ENCODE results near the gene ATP5F1B. TPM values are rescaled to one million over a fixed set of nuclear protein-coding genes. Genes with fewer than 3 reads are reported as not detected.
A peak's percentile ranks its signal among the peaks of the same experiment; 100 is the strongest.

Gene ATP5F1B
- total RNA-seq, 4 donors from 2014 or later, result 323 to 838 (median 466) TPM

DNA sequence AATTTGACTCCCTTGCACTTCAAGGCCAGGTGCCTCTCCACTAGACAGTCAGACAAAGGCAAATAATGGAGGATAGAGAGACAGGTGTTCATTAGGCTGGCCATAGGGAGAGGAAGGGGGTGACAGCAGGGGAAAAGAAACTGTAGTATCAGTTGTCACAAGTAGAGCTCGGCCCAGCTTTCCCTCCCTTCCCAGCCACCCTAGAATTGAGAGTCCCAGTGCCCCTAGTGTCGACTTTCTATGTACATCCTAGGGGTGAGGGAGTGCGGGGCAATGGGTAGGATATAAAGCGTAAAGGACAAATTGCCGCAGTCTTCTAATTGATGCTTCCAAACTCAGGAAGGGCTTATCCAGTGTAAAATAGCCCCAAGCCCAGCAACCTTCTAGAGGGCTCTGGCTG is 54.7 kb downstream of the ATP5F1B start:
- TF ChIP-seq CTCF (IDR thresholded peaks at IDR 0.05; ENCODE audit: low read depth), result no peak

DNA sequence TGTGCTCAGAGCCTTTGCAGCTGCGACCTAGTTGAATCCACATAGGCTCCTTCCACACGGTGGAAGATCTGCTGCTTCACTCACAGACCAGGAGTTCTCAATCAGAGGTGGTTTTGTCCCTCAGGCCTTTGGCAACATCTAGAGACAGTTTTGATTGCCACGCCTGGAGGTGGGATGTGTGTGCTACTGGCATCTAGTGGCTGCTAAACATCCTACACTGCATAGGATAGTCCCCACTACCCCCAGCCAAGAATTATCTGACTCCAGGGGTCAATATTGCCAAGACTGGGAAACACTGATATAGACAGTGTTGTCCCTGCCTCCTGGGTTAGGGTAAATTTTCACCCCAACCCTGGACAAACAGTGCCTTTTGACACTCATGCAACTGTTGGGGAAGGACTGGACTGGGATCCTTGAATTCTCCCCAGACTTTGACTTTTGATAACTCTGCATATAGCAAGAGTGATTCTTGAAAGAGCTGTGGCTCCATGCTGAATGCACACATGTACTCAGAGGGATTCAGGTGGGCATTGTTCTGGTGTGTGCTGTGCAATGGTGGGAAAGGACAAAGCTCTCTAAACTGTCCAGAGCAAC is 55.5 kb downstream of the ATP5F1B start:
- no peak for TF ChIP-seq CTCF (IDR thresholded peaks at IDR 0.05; ENCODE audit: low read depth)

- no peak for TF ChIP-seq CTCF (IDR thresholded peaks at IDR 0.05; ENCODE audit: low read depth)
Observed at GRCh38 chr12:56589783-56590182, 56.0 kb downstream of the ATP5F1B start.

Small RNA genes within 50 kb of the gene (small RNA-seq; reads per million reads assigned to genes)
- gene RN7SL809P (not detected), gene RNU6-343P (not detected), gene SNORD59A (28,311 reads per million, percentile 100 among the genes with 10 or more reads in this experiment)

Other genes starting within 250 kb of the ATP5F1B start
- gene TIMELESS, start 196.6 kb downstream of the ATP5F1B start, total RNA-seq, result 1 to 10 TPM; 3.1 to 8.3 (median 4.8) TPM
- not detected for gene MIP, start 191.3 kb downstream of the ATP5F1B start, total RNA-seq
- gene SPRYD4, start 177.4 kb downstream of the ATP5F1B start, total RNA-seq, result 1 to 10 TPM; 1.5 to 3.2 (median 1.8) TPM
- 1 to 10 TPM in 2 of 4 donors, not detected in 2; 1.8 to 3.2 TPM for gene GLS2, start 157.8 kb downstream of the ATP5F1B start, total RNA-seq
- 10 to 100 TPM; 22.0 to 49.5 (median 33.0) TPM for gene RBMS2, start 124.2 kb downstream of the ATP5F1B start, total RNA-seq
- 100 to 1,000 TPM in 1 of 4 donors, 10 to 100 TPM in 3; 61.9 to 172 (median 82.3) TPM for gene BAZ2A, start 15.7 kb downstream of the ATP5F1B start, total RNA-seq
- 100 to 1,000 TPM in 2 of 4 donors, 10 to 100 TPM in 2; 87.4 to 145 (median 96.2) TPM for gene PTGES3, start 42.3 kb upstream of the ATP5F1B start, total RNA-seq
- 1,000 to 10,000 TPM; 1,156 to 1,436 (median 1,318) TPM for gene NACA, start 79.3 kb upstream of the ATP5F1B start, total RNA-seq
- gene PRIM1, start 106.3 kb upstream of the ATP5F1B start, total RNA-seq, result 10 to 100 TPM in 2 of 4 donors, 1 to 10 TPM in 2; 3.4 to 11.7 (median 8.2) TPM
- gene HSD17B6, start 117.3 kb upstream of the ATP5F1B start, total RNA-seq, result 1 to 10 TPM in 1 of 4 donors, not detected in 3; 3.1 TPM

All from subcutaneous adipose tissue (tissue), 4 donors.